GM19395 (cell line): ENCODE results near the gene TNNT1.
"Not testable (repeated sequence)": the region's sequence is repeated elsewhere in the genome, so short reads cannot be mapped to it uniquely, and the experiment has no call there.

Source experiments
- ATAC-seq: cut with Tn5 transposase; IDR thresholded peaks from one replicate; pipeline ENCODE4 v1.9.1; 2021; ENCODE audit warnings: mild to moderate bottlenecking, moderate library complexity; ENCODE audit not compliant: unreplicated experiment

Gene TNNT1

DNA sequence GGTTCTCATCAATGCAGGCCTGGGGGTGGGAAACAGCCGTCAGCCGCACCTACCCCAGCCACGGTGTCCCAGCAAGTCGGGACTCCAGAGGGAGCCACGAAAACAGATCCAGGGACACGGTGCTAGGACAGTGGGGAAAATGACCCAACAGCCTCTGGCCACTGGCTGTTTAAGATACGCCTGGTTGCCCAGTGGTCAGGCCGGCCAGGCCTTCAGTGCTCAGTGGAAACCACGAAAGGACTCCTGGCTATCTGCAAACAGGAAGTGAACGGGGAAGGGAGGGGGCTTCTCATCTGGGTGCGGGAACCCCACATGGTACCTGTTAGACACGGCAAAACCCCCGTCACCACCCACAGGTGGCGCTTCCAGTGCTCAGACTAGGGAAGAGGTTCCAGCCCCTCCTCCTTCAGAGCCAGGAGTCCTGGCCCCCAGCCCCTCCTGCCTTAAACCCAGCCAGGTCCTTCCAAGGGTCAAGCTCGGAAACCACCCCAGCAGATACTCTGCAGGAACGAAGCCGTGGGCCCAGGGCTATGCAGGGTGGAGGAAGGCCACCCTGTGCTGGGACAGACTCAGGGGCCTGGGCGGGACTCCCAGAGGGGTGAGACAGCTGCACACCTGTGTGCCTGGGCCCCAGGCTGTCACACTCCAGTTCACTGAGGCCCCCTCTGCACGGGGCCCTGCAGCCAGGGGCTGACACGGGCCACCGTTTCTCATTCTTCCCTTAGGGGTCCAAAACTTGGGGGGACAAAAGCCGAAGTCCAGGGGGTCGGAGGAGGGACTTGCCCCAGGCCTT is 36.0 kb downstream of the TNNT1 start:
- ATAC-seq = no peak

DNA sequence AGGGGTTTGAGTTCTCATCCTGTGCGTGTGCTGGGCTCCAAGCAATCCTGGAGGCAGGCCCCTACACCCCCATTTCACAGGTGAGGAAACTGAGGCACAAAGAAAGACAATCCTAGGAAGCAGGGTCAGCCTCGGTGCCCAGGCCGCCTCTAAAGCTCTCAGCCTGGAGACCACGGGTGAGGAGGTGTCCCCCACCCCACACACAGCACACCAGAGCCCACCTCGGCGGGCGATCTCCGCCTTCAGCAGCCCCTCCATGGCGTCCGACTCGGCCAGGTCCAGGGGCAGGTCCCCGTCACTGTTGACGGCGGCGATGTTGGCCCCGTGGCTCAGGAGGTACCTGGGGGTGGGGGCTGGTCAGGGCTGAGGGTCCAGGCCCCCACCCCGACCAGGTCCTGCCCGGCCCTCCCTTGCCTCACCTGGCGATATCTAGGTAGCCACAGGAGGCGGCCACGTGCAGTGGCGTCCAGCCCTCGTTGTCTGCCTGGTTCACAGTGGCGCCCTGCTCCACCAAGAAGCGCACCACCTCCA is 36.7 kb downstream of the TNNT1 start:
- ATAC-seq = no peak

DNA sequence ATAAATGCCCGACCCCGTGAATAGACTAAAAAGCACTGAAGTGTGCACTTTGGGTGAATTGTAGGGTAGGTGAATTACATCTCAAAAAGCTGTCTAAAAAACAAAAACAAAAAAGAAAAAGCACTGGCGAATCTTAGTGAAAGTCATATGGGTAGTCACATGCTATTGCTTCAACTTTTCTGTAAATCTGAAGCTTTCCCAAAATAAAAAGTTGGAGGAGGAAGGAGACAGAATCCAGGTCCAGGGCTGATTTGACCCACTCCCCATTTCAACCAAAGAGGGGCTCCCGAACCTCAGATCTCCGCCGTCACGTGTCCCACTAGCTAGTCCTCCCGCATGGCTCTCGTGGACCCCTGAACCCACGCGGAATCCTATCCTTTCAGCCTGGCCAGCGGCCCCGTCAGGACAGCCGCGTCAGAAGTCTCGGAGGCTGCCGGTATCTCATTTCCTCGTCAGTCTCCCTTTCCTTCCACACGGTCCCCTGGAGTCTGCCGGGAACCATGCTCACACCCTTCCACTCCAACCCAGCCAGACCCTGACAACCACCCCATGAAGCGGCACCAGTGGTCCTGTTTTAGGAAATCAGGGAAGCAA is 37.7 kb downstream of the TNNT1 start:
- ATAC-seq = no peak

DNA sequence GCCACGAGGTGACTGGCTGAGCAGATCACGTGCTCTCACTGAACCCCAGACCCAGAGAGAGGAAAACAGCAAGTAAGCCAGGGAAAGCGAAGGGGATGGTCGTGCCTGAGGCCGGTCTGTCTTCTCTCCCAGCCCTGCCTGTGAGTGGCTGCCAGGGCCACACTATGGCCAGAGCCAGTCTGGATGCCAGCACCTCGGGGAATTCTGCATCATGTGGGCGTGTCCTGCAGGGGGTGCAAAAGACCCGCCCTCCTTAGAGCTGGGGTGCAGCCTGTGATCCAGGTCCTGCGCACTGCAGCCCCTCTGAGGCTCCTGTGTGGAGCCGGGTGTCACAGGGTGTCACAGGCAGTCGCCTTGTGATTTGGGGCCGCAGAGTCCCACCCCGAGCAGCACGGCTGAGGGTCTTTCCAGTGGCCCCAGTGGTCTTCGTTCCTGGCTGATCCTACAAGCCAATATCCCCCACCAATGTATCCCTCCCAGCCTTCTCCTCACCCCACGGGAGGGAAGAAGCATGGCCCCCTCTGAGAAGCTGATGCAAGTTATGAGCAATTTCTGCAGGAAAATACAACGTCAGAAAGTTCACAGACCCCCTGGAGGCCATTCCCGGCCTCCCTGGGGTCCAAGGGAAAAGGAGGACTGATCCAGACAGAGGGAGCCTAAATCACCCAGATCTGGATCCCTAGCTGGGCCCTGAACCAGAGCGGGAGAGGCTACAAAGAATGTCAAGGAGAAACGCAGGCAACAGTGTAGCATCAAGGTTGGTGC is 39.3 kb downstream of the TNNT1 start:
- ATAC-seq = no peak

- ATAC-seq = not testable (repeated sequence)
Measured at GRCh38 chr19:55107252-55107651, 41.8 kb downstream of the TNNT1 start.

DNA sequence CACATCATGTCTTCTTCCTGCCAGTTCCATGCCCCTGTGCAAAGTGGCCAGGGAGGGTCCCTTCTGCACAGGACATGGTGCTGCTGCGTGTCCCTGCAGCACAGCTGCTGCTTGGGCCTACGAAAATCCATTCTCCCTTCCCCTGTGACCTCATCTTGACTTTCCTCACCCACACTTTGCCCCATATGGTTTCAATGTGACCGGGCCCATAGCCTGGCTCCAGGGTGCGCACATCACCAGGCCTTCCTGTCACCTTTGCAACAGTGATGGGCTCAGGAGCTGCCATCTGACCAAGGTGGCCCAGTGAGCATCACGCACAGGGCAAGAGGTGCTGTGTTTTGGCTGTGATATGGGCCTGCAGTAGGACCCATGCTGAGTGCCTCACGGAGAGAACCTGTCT is 42.4 kb downstream of the TNNT1 start:
- no peak for ATAC-seq

GRCh38 chr19:55105237-55105636 is 43.8 kb downstream of the TNNT1 start:
- ATAC-seq = no peak

GRCh38 chr19:55103190-55103589 is 45.8 kb downstream of the TNNT1 start:
- no peak for ATAC-seq

DNA sequence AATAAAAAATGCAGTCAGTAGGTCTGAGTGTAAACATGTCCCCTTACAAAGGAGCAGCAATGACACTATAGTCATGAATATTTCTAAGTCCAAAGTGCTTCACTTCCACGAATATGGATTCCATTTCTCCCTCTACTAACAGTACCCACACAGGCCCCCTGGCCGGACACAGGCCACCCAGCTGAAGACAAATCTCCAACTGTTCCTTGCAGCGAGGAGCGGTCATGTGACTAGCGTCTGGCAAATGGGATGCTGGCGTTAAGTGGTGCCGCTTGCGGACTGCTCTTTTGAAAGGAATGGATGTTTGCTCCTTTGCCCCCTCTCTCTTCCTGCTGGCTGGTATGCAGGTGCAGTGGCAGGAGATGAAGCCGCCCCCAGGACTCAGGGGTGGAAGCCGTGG is 47.7 kb downstream of the TNNT1 start:
- no peak for ATAC-seq

- no peak for ATAC-seq
Measured at GRCh38 chr19:55099557-55100506, 49.2 kb downstream of the TNNT1 start.

- ATAC-seq = no peak
Measured at GRCh38 chr19:55098716-55099556, 50.1 kb downstream of the TNNT1 start.

DNA sequence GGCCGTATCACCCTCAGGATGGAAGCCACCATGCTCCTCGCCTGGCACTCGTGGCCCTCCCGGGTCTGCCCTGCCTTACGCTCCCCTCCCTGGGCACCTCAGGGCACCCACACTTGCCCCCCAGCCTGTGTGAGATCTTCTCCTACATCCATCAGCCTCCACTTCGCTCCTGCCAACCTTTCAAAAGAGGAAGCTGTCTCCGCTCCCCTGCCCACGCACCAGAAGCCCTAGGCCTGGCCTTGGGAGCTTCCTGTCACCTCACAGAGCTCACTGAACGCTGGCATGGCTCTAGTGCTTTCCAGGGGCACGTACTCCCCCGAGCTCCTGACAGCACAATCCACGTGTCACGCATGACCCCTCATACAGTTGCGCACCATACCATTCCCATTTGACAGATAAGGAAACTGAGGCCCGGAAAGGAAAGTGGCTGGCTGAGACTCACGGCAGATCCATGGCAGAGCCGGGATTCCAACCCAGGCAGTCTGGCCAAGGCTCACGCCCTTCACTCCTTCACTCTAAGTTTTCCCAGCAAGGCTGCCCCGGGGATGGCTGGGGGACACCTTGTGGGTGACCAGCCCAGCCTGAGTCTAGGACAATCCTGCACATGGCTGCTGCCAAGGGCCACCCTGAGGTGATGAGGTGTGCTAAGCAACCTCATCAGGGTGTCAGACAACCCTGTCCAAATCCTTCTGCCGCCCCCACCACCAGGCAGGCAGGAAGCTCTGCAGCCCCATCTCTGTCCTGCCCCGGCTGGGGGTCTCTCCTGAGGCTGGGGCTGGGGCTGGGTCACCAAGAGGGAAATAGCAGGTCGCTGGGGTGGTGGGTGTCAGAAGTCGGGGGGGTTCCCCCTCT is 50.9 kb downstream of the TNNT1 start:
- ATAC-seq = no peak

GRCh38 chr19:55096061-55096701 is 52.8 kb downstream of the TNNT1 start:
- no peak for ATAC-seq

GRCh38 chr19:55095260-55096060 is 53.5 kb downstream of the TNNT1 start:
- ATAC-seq = no peak

DNA sequence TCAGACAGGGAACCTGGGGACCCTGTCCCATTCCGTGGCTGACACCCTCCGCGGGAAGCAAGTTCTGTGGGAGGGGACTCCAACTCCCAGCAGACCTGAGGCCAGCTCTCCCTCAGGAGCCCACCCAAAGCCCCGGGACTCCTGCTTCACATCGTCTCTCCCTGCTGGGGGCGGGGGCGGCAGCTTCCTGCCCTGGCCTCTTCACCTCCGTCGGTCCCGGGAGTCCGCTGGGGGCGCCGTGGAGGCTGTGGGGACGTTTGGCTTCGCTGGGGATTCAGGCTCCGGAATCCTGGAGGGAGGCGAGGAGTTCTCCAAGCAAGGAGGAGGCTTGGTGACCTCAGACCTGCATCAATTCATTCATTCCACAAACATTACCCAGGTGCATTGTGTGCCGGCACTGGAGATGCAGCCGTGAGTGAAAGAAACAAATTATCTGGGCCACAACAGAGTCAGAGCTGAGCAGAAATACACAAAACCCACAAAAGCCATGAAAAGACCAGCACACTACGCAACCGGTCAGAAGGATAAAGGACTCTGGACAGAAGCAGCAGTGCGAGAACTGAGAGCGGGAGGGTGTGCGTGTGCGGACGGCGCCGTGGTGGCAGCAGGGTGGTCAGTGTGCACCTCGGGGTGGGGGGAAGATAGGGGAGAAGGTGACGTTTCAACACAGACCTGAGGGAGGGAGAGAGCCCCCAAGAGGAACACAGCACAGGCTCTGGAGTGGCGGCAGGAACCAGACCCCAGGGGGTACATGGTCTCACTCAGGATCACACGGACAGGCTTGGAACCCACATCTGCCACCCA is 54.3 kb downstream of the TNNT1 start:
- ATAC-seq = no peak

DNA sequence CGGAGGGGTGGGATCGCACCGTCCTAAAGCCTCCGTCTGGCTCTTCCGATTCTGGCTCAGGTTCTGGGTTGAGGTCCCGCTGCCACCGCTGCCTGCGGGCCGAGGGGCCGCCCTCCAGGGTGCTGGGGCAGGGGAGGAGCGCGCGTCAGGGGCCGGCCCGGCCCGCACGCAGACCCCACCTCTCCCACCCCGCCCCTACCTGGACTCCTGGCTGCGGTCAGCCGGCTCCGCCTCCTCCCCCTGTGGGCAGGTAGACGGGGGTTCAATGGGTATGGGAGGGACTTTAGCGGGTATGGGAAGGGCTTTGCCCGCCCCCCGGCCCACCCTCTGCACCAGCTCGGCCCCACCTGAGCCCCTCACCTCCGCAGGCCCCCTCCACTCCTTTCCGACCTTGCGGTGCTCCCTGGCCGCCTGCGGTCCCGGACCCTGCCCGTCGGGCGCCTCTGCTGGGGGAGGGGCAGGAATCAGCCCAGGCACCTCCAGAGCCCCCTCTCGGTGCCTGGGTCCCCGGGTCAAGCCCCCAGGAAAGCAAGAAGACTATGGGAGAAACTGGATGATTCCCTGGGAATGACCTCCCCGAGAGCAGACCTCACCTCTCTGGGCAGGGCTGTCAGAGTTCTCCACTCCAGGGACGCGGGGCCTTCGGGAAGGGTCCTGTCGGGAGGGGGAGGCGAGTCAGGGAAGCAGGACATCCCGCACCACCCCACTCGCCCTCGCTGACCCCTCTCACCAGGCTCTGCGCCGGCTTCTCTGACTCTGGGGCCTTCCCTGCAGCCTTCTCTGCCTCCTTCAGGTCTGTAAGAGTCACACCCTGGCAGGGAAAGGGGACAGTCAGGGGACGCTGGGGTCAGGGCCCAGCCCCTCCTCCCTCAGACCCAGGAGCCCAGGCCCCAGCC is 56.3 kb downstream of the TNNT1 start:
- no peak for ATAC-seq
